Lower leg skin (tissue), 3 donors: ENCODE data around the gene NEK11.

Experiments
- POLR2A ChIP-seq, 2 donors: fragments of 450-650 bp; IDR thresholded peaks; one replicate each; pipeline ENCODE4 v1.6.1; 2016 to 2017; ENCODE audit warnings: antibody characterized with exemption in 2 of 2, mild to moderate bottlenecking in 1 of 2, moderate library complexity in 1 of 2
- TF ChIP-seq, protein P1 (sequence below), 3 donors: fragments of 450-650 bp; IDR thresholded peaks; one replicate each; pipeline ENCODE4 v1.5.1; 2016; ENCODE audit warnings: antibody characterized with exemption in 3 of 3, mild to moderate bottlenecking in 3 of 3, moderate library complexity in 2 of 3

DNA sequence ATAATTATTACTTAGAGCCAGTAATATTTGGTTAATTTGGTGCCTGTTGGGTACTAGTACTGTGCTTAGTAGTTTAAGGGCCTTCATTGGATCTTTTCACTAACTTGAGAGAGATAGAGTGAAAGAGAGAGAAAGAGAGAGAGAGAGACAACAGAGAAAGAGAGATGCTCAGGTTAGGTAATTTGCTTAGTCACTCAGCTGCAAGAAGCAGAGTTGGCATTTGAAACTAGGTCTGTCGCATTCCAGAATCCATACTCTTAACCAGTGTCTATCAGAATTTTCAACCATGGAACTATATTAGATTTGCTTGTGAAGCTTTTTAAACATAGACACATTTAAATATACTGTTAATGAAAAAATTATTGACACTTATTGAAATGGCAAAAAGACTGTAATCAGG lies 323.8 kb downstream of the NEK11 start:
- TF ChIP-seq, protein P1, sequence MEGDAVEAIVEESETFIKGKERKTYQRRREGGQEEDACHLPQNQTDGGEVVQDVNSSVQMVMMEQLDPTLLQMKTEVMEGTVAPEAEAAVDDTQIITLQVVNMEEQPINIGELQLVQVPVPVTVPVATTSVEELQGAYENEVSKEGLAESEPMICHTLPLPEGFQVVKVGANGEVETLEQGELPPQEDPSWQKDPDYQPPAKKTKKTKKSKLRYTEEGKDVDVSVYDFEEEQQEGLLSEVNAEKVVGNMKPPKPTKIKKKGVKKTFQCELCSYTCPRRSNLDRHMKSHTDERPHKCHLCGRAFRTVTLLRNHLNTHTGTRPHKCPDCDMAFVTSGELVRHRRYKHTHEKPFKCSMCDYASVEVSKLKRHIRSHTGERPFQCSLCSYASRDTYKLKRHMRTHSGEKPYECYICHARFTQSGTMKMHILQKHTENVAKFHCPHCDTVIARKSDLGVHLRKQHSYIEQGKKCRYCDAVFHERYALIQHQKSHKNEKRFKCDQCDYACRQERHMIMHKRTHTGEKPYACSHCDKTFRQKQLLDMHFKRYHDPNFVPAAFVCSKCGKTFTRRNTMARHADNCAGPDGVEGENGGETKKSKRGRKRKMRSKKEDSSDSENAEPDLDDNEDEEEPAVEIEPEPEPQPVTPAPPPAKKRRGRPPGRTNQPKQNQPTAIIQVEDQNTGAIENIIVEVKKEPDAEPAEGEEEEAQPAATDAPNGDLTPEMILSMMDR (IDR thresholded peaks at IDR 0.05) = no peak
- TF ChIP-seq POLR2A (IDR thresholded peaks at IDR 0.05) = no peak
